ENCODE results near the gene F10.

Gene F10

GRCh38 chr13:113152984-113153809 is 30.6 kb downstream of the F10 start:
- peak overlapping the region; percentile 55 for H3K4me3 ChIP-seq (ENCODE audit: insufficient read length, low read depth)

GRCh38 chr13:113153810-113154748 is 31.5 kb downstream of the F10 start:
- Histone ChIP-seq H3K36me3 (ENCODE audit: insufficient read depth, insufficient read length, low read length) (no peaks in the 10 kb centered on the region), H3K27me3 (ENCODE audit: insufficient read depth, insufficient read length) (peaks cover 27% of the 10 kb centered on the region), H3K9me3 (ENCODE audit: insufficient read depth, low read length) (no peaks in the 10 kb centered on the region), H3K9ac (ENCODE audit: insufficient read length, low read depth) (peak overlapping the region; percentile 93), H3K4me1 (ENCODE audit: insufficient read depth, insufficient read length) (peaks cover 7% of the 10 kb centered on the region), H3K4me3 (ENCODE audit: insufficient read length, low read depth) (peak overlapping the region; percentile 55)
- TF ChIP-seq SUZ12 (IDR thresholded peaks at IDR 0.05; ENCODE audit: extremely low read depth, insufficient read depth, insufficient read length), result no peak
- TF ChIP-seq ZNF274 (IDR thresholded peaks at IDR 0.05; ENCODE audit: low read depth, low read length), result no peak
- TF ChIP-seq YY1 (IDR thresholded peaks at IDR 0.05; ENCODE audit: insufficient read depth, insufficient read length), result no peak
- DNase-seq (ENCODE audit: low read depth, low spot score), result no peak

More at GRCh38 chr13:113152984-113153809, 30.6 kb downstream of the F10 start:
- Histone ChIP-seq H3K36me3 (ENCODE audit: insufficient read depth, insufficient read length, low read length) (no peaks in the 10 kb centered on the region), H3K9me3 (ENCODE audit: insufficient read depth, low read length) (no peaks in the 10 kb centered on the region), H3K9ac (ENCODE audit: insufficient read length, low read depth) (peak overlapping the region; percentile 93), H3K4me1 (ENCODE audit: insufficient read depth, insufficient read length) (peaks cover 5% of the 10 kb centered on the region), H3K27me3 (ENCODE audit: insufficient read depth, insufficient read length) (peaks cover 27% of the 10 kb centered on the region)
- DNase-seq (ENCODE audit: low read depth, low spot score), result no peak
- TF ChIP-seq SUZ12 (IDR thresholded peaks at IDR 0.05; ENCODE audit: extremely low read depth, insufficient read depth, insufficient read length) (no peak), ZNF274 (IDR thresholded peaks at IDR 0.05; ENCODE audit: low read depth, low read length) (no peak), YY1 (IDR thresholded peaks at IDR 0.05; ENCODE audit: insufficient read depth, insufficient read length) (no peak)

- TF ChIP-seq ZNF274 (IDR thresholded peaks at IDR 0.05; ENCODE audit: low read depth, low read length) (no peak), SUZ12 (IDR thresholded peaks at IDR 0.05; ENCODE audit: extremely low read depth, insufficient read depth, insufficient read length) (no peak), YY1 (IDR thresholded peaks at IDR 0.05; ENCODE audit: insufficient read depth, insufficient read length) (no peak)
- peaks cover 7% of the 10 kb centered on the region for H3K4me1 ChIP-seq (ENCODE audit: insufficient read depth, insufficient read length)
Observed at GRCh38 chr13:113155201-113155600, 32.6 kb downstream of the F10 start.

GRCh38 chr13:113155982-113156655 is 33.5 kb downstream of the F10 start:
- no peak overlapping the region for H3K9ac ChIP-seq (ENCODE audit: insufficient read length, low read depth)
- TF ChIP-seq YY1 (IDR thresholded peaks at IDR 0.05; ENCODE audit: insufficient read depth, insufficient read length), result no peak
- no peak for TF ChIP-seq SUZ12 (IDR thresholded peaks at IDR 0.05; ENCODE audit: extremely low read depth, insufficient read depth, insufficient read length)
- TF ChIP-seq ZNF274 (IDR thresholded peaks at IDR 0.05; ENCODE audit: low read depth, low read length), result no peak

More at GRCh38 chr13:113155201-113155600, 32.6 kb downstream of the F10 start:
- Histone ChIP-seq H3K27me3 (ENCODE audit: insufficient read depth, insufficient read length) (peaks cover 27% of the 10 kb centered on the region), H3K9ac (ENCODE audit: insufficient read length, low read depth) (no peak overlapping the region), H3K9me3 (ENCODE audit: insufficient read depth, low read length) (no peaks in the 10 kb centered on the region), H3K4me3 (ENCODE audit: insufficient read length, low read depth) (no peak overlapping the region), H3K36me3 (ENCODE audit: insufficient read depth, insufficient read length, low read length) (no peaks in the 10 kb centered on the region)
- DNase-seq (ENCODE audit: low read depth, low spot score), result no peak

GRCh38 chr13:113157206-113157928 is 34.8 kb downstream of the F10 start:
- no peak overlapping the region for H3K9ac ChIP-seq (ENCODE audit: insufficient read length, low read depth)
- H3K27me3 ChIP-seq (ENCODE audit: insufficient read depth, insufficient read length), result peaks cover 17% of the 10 kb centered on the region
- TF ChIP-seq YY1 (IDR thresholded peaks at IDR 0.05; ENCODE audit: insufficient read depth, insufficient read length), result no peak
- TF ChIP-seq ZNF274 (IDR thresholded peaks at IDR 0.05; ENCODE audit: low read depth, low read length), result no peak
- TF ChIP-seq SUZ12 (IDR thresholded peaks at IDR 0.05; ENCODE audit: extremely low read depth, insufficient read depth, insufficient read length), result no peak
- DNase-seq (ENCODE audit: low read depth, low spot score), result no peak
- no peaks in the 10 kb centered on the region for H3K9me3 ChIP-seq (ENCODE audit: insufficient read depth, low read length)
- no peaks in the 10 kb centered on the region for H3K36me3 ChIP-seq (ENCODE audit: insufficient read depth, insufficient read length, low read length)
- H3K4me3 ChIP-seq (ENCODE audit: insufficient read length, low read depth), result no peak overlapping the region
- peaks cover 5% of the 10 kb centered on the region for H3K4me1 ChIP-seq (ENCODE audit: insufficient read depth, insufficient read length)

More at GRCh38 chr13:113155982-113156655, 33.5 kb downstream of the F10 start:
- Histone ChIP-seq H3K4me1 (ENCODE audit: insufficient read depth, insufficient read length) (peaks cover 7% of the 10 kb centered on the region), H3K36me3 (ENCODE audit: insufficient read depth, insufficient read length, low read length) (no peaks in the 10 kb centered on the region), H3K27me3 (ENCODE audit: insufficient read depth, insufficient read length) (peaks cover 29% of the 10 kb centered on the region), H3K9me3 (ENCODE audit: insufficient read depth, low read length) (no peaks in the 10 kb centered on the region), H3K4me3 (ENCODE audit: insufficient read length, low read depth) (no peak overlapping the region)
- DNase-seq (ENCODE audit: low read depth, low spot score), result no peak

Data from NT2/D1 (cell line).